Breast epithelium (tissue), 3 donors: ENCODE results near the gene TYW1.
"Not testable (repeated sequence)": the region's sequence is repeated elsewhere in the genome, so short reads cannot be mapped to it uniquely, and the experiment has no call there.

Experiments
- CTCF ChIP-seq, 3 donors: fragments of 450-650 bp; IDR thresholded peaks; one replicate each; pipeline ENCODE4 v1.5.1; 2016 to 2017; ENCODE audit warnings: antibody characterized with exemption in 3 of 3, mild to moderate bottlenecking in 3 of 3, moderate library complexity in 3 of 3
- POLR2A ChIP-seq: fragments of 450-650 bp; IDR thresholded peaks from one replicate; pipeline ENCODE4 v1.6.1; 2016; ENCODE audit warnings: antibody characterized with exemption, mild to moderate bottlenecking, moderate library complexity
- POLR2AphosphoS5 ChIP-seq, 3 donors: sonication (generic); formaldehyde crosslinking; IDR thresholded peaks; one replicate each; pipeline ENCODE4 v1.6.1; 2017; ENCODE audit warnings: antibody characterized with exemption in 3 of 3

- TF ChIP-seq POLR2A; CTCF (IDR thresholded peaks at IDR 0.05); POLR2AphosphoS5 (IDR thresholded peaks at IDR 0.05): not testable (repeated sequence)
Measured at GRCh38 chr7:67184912-67185659, 188.5 kb downstream of the TYW1 start.
